HG02973 (cell line): ENCODE data around the gene INTU.
A peak's percentile ranks its signal among the peaks of the same experiment; 100 is the strongest.
"Not testable (repeated sequence)": the region's sequence is repeated elsewhere in the genome, so short reads cannot be mapped to it uniquely, and the experiment has no call there.

ENCODE experiments used
- ATAC-seq: cut with Tn5 transposase; IDR thresholded peaks from one replicate; pipeline ENCODE4 v1.9.1; 2021; ENCODE audit warnings: moderate library complexity; ENCODE audit not compliant: unreplicated experiment

INTU gene

DNA sequence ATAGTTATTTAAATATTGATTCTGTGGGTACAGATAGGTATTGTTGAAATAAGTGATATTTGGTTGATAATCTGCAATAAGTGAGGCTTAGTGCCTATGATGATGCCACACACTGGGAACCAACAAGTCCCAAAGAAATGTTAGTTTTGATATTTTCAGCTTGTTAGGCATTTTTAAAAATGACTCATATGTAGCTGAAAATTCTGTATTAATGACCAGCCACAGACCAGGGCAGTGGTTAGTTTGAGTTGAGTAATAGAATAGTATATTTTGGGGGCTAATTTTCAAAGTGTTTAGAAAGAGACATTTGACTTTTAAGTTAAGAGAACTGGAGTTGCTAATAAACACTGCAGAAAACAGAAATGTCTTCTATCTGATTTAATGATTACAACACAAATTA is 9.4 kb downstream of the INTU start:
- ATAC-seq = no peak

DNA sequence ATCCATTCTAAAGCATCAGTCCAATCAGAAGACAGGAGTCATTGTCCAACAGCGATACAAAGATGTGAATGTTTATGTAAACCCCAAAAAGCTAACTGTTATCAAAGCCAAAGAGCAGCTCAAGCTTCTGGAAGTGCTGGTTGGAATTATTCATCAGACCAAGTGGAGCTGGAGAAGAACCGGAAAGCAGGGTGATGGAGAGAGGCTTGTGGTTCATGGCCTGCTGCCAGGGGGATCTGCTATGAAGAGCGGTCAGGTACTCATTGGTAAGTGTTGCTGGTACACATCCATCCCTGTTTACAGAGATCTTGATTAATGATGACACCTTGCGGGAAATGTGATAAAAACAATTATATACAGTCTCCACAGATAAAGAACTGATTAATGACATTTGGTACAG is 11.0 kb downstream of the INTU start:
- no peak for ATAC-seq

DNA sequence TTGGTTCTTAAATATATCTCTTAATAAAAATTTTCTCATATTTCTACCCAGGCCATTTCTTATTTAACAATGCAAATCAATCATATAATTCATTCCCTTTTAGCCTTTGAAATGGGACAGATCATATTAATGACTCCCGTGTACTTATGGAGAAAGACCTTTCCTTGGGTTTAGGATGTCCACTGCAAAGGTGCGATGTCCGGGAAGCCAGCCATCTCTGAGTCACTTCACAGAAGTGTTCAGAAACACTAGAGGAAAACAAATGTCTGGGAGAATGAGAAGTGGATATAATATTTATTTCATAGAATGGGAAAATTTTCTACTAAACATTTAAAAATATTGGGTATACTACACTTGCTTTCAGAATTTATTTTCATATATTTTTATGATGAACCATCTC is 15.3 kb downstream of the INTU start:
- ATAC-seq = no peak

DNA sequence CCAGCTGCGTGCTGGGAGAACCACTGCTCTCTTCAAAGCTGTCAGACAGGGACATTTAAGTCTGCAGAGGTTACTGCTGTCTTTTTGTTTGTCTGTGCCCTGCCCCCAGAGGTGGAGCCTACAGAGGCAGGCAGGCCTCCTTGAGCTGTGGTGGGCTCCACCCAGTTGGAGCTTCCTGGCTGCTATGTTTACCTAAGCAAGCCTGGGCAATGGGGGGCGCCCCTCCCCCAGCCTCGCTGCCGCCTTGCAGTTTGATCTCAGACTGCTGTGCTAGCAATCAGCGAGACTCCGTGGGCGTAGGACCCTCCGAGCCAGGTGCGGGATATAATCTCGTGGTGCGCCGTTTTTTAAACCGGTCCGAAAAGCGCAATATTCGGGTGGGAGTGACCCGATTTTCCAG is 22.8 kb downstream of the INTU start:
- not testable (repeated sequence) for ATAC-seq

DNA sequence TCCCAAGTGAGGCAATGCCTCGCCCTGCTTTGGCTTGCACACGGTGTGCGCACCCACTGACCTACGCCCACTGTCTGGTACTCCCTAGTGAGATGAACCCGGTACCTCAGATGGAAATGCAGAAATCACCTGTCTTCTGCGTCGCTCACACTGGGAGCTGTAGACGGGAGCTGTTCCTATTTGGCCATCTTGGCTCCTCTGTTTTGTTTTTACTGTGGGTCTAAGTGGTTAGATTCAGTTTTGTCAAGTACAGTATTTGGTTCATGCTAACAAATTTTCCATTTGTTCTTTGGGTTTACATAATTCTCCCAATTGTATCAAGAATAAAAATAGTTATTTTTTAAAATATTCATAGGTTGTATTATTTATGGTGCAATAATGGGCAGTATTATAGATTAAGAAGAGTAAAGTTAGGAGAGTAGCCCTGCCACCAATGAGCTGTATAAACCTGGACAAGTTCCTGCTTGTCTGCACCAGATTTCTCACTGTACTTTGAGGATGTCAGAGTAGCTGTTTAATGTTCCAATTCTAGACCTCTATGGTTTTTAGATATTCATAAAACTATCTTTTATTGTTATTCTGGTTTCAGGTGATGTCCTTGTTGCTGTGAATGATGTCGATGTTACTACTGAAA is 23.4 kb downstream of the INTU start:
- no peak for ATAC-seq

DNA sequence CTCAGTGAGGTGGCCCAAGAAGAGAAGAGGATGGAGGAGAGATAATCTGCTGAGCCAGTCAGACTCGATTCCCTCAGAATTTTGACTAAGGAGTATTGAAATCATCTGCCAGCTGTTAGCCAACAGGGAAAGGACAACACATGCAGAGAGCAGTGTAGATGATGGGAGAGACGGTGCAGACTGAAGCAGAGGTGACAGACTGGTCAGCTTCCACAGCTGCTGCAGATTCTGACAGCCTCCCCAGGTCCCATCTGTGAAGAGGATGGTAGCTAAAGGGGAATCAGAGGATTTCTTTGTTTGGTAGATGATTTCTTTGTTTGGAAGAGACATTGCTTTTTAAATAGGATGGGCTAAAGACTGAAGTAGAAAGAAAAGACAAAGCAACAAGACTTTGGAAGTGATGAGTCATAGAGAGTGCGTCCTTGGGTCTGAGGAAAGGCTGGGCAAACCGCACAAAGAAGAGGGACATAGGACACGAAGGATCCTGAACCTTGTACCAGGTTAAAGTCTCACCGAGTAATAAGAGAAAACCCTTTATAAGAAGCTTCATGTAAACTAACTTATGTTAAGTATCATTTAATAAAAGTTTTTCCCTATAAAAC is 27.6 kb downstream of the INTU start:
- no peak for ATAC-seq

DNA sequence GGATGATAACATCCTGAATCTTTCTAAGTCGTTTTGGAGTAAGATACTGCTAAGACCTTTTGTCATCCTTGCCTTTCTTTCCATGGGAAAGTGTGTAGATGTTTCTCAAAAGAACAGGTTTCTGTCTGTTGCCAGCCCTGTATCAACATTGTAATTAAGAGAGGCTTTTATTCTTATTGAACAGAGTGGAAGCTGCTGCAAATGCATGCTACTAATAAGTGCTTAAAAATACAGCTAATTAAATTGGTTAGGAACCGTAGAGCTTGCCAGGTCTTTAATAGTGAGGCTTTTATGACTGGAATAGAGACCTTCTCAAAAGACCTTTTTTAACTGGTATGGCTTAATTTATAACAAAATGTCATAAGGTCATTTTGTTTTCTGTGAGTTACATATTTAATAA is 34.4 kb downstream of the INTU start:
- no peak for ATAC-seq

DNA sequence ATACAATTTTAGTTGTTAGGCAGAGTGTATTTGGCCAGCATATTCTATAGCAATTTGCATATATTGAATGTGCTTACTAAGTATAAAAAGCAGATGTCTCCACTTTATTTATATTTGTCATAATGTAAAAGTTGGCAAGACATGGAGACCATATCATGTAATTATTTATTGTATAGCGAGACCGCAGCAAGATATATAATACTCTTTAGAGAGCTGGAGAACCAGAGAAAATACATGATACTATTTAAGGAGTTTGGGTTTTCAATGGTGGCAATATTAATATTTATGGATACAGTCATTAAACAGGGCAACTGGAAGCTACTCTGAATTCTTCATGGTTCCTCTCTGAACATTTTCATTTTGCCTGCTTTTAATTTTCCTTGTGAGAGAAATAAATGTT is 35.0 kb downstream of the INTU start:
- ATAC-seq = no peak

DNA sequence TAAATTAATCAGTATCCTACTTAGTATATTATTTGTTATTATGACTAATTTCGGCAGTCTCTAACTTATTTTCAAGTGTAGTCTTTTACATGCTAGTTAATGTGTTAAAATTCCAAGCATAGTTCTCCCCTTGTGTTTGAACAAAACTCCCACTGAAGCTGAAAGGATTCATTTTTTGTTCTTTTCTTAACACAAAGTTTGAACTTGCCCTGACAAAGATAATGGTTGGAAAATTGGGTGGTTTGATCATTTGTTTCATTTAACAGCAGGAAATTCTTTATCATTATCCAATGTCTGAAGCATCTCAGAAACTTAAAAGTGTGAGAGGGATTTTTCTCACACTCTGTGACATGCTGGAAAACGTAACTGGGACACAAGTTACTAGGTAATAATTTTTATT is 36.0 kb downstream of the INTU start:
- ATAC-seq = no peak

DNA sequence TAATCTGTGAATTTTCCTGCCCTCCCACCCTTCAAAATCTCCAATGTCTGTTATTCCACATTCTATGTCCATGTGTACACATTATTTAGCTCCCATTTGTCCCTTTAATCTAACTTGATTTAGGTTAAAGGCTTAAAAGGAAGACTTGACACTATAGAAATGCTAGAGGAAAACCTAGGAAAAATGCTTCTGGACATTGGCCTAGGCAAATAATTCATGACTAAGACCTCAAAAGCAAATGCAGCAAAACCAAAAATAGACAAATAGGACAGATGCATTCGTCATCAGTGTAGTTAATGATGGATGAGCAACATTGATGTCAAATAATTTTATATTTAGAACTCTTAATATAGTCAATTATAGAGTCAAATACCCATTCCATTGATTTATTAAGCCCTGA is 36.9 kb downstream of the INTU start:
- no peak for ATAC-seq

DNA sequence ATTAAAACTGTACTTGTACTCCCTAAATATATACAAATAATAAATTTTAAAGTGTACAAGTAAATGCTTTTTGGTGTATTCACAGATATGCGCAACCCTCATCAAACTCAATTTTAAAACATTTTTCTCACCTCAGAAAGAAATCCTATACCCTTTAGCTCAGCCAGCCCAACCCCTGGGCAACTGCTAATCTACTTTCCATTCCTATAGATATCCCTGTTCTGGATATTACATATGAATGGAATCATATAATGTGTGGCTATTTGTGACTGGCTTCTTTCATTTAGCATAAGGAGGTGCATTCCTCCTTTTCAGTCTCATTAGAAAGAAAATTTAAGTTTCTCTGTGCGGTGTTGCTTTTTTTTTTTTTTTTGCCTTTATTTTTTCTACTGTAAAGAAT is 39.4 kb downstream of the INTU start:
- no peak for ATAC-seq

DNA sequence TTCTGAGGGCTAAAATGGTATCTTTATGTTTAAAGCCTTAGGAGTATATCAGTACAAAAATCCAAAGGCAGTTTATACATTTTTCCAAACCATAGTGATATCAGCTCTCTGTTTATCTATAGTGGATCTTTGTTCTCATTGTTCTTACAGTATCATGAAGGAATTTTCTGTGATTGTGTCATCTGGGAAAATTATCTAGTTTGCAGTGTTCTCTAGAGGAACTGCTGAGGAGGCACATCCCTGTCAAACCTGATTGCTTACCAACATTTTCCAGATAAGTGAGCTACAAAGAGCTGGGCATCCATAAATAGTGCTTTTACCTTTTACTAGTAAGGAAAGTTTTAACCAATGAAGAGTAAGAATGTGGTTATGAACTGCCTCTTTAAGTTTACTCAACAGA is 52.5 kb downstream of the INTU start:
- no peak for ATAC-seq

DNA sequence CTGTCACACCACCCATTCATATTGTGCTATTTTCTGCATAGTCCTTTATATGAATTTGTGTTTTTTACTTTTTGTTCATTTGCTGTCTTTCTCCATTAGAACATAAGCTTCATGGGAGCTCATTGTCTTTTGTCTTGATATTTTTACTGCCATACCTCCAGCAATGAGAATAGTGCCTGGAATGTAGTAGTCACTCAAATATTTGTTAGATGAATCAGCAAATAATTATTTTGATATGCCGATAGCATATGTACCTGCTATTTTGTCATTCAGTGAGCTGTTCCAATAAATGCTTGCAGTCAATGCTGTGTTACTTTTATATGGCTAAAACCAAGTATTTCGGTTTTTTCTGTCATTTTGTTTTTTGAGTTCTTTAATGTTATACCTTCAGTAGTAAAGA is 53.9 kb downstream of the INTU start:
- no peak for ATAC-seq

DNA sequence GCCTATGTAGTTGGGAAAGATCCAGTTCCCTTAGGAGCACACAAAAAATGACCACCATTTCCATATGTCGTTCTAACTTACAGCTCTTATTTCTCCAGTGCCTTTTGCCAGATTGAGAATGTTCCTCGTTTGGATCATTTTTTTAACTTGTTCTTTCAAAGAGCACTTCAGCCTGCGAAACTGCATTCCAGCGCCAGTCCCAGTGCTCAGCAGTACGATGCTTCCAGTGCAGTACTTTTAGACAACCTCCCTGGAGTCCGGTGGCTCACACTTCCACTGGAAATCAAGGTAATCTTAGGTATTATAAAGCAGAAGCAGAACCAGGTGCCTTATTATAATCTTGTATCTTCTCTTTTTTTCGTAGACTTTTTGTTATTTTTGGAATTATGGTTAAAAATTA is 54.8 kb downstream of the INTU start:
- no peak for ATAC-seq

DNA sequence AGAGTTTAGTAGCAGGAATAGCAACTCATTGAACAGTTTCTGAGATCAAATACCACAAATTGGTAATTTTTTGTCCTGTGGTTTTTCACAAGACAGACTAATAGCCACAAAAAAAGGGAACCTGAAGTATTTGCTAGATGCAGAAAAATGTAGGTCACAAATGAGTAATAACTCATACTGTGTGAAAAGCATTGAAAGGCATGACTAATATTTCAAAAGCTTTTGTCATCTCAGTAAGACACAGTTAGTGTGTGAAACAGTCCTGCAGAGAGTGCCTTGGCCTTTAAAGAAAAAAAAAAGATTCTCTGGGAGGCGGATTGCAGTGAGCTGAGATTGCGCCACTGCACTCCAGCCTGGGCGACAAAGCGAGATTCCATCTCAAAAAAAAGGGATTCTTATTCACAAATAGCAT is 66.0 kb downstream of the INTU start:
- peak; percentile 100 for ATAC-seq

DNA sequence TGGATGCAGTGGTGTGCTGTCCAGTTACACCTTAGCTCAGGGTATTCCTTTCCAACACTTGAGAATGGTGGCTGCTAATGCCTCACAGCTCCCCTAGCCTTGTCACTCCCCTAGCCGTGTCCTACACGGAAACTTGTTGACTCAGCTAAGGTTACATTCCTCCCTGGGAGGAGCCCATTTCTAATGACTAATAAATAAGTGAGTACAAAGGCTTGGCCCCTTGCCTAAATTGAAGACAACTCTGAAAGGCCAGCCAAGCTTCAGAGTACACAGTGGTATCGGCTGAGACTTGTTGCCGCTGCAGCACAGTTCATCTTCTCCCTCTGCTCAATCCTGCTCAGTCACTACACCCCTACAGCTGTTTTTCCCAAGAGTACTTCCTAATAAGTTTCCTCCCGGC is 76.2 kb downstream of the INTU start:
- ATAC-seq = no peak

DNA sequence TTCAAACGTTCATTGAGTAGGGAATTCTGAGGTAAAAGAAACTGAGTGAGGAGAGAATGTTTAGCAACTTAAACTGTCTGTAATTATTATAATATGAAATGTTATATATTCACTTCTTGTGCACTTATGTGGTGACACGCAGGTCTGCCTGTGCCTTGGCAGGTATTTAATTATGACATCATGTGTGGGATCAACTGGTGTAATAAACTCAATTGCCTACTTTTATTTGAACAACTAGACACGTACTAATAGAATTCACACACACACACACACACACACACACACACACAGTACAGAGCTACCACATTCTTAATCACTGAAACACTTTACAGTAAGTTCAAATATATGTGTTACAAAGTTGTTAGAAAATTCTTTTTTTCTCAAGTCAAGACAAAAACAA is 76.7 kb downstream of the INTU start:
- ATAC-seq = no peak

DNA sequence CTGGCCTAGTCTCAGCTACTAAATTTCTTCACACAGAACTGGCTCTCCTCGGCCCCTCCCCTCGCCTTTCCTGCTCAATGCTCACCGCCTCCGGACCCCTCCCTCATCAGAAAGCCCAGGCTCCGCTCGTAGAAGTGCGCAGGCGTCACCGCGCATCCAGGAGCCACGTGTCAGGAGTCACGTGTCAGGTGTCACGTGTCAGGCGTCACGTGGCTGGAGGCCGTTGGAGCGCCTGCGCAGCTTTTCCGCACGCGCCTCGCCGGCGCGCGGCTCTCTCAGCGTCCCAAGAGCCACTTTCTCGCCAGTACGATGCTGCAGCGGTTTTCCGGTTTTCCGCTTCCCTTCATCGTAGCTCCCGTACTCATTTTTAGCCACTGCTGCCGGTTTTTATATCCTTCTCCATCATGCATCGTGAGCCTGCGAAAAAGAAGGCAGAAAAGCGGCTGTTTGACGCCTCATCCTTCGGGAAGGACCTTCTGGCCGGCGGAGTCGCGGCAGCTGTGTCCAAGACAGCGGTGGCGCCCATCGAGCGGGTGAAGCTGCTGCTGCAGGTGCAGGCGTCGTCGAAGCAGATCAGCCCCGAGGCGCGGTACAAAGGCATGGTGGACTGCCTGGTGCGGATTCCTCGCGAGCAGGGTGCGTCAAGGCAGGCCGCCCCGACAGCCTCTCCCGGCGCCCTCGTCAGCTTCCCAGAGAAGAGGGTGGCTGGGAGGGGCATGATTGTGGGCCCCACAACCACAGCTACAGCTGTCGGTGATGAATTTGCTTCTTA is 97.6 kb downstream of the INTU start, which contains the start of gene SLC25A31:
Gene SLC25A31 (plus strand): TSS at position 259 of the 772 bp plus-strand sequence. CDS start 146 bp downstream, at position 405.
- no peak for ATAC-seq

DNA sequence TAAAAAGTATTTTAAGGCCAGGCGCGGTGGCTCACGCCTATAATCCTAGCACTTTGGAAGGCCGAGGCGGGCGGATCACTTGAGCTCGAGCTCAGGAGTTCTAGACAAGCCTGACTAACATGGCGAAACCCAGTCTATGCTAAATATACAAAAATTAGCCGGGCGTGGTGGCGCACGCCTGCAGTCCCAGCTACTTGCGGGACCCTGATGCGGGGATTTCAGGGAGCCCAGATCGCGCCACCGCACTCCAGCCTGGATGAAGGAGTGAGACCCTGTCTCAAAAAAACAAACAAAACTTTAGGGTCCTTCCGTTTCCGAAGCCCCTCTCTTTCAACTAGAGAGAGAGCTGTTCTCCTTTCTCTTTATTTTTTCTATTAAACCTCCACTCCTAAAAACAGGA is 98.6 kb downstream of the INTU start:
- no peak for ATAC-seq

DNA sequence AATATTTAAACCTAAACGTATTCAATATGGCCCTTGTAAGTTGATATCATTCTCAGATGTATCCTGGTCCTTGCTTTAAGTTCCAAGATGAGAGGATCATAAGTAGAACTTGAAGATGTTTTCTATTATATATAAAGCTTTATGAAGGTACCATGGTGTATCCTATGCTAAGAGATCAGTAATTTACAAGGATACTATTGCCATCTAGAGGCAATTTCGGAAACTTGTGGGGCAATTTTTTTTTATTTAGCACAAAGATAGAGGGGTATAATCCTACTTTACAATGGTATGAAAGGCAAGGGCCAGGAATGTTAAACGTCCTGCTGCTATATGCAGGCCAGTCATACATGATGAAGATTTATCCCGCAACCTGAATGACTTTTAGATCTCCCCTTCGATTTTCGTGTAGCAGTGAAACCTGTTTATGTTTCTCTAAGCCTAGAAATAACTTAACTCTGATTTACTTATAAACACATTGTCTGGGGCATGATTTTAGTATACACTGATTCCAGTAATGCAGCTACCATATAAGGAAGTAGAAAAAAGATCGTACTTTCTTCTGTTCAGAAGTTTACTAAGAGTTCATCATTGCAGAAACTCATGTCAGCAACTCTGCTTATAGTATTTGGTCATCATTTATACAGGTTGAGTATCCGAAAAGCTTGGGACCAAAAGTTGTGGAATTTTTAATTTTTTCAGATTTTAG is 100.0 kb downstream of the INTU start:
- peak; percentile 76 for ATAC-seq

DNA sequence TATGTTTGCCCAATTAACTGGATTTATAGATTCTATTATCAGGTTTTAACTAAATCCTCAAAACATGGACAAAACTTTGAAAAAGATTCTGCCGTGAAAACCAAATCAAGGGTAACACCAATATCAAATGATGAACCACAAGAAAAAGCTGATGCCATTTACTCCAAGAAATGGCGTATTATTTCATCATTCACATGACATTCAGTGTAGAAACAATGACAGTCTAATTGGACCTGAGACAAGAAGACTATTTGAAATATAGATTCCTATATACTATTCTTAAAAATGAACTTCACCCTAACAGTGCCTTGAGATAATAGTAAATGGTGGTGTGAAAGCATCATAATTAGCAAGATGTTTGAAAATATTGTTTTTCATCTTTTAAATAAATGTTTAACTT is 102.2 kb downstream of the INTU start:
- no peak for ATAC-seq

DNA sequence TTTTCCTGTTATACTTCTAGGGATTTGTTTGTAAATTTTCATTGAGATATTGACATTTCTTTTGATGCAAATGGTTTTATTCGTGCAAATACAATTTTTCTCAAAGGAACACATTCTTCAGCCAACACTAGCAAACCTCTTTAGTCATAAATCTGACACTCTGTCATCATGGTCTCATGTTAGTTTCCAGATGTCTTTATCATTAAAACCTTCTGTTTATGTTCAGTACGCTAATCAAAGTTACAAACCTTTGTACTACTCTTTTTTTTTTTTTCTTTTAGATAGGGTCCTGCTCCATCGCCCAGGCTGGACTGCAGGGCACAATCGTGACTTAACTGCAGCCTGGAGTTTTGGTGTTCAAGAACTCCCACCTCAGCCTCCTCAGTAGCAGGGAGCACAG is 104.5 kb downstream of the INTU start:
- ATAC-seq = no peak
